Endothelial cell (in vitro differentiated cells): ENCODE data around the gene GARIN3. TPM values are rescaled to one million over a fixed set of nuclear protein-coding genes. Genes with fewer than 3 reads are reported as not detected.

ENCODE experiments used
- DNase-seq: peaks from one replicate; pipeline ENCODE4 v3.0.0; 2021; ENCODE audit warnings: low spot score
- H3K27ac Mint-ChIP-seq: one replicate; pipeline ENCODE4 v1.8.0; 2021; ENCODE audit warnings: mixed read lengths, inconsistent platforms; ENCODE audit not compliant: unreplicated experiment
- H3K27me3 Mint-ChIP-seq: one replicate; pipeline ENCODE4 v1.8.0; 2021; ENCODE audit warnings: mild to moderate bottlenecking, moderate library complexity, mixed read lengths, inconsistent platforms; ENCODE audit not compliant: unreplicated experiment
- H3K36me3 Mint-ChIP-seq: one replicate; pipeline ENCODE4 v1.8.0; 2021; ENCODE audit warnings: mild to moderate bottlenecking, low read depth, mixed read lengths, inconsistent platforms; ENCODE audit not compliant: unreplicated experiment
- H3K4me1 Mint-ChIP-seq: one replicate; pipeline ENCODE4 v1.8.0; 2021; ENCODE audit warnings: mild to moderate bottlenecking, mixed read lengths, inconsistent platforms; ENCODE audit not compliant: unreplicated experiment
- H3K4me3 Mint-ChIP-seq: one replicate; pipeline ENCODE4 v1.8.0; 2021; ENCODE audit warnings: mild to moderate bottlenecking, mixed read lengths, inconsistent platforms; ENCODE audit not compliant: unreplicated experiment
- H3K9me3 Mint-ChIP-seq: one replicate; pipeline ENCODE4 v1.8.0; 2021; ENCODE audit warnings: mixed read lengths, inconsistent platforms; ENCODE audit not compliant: unreplicated experiment
- total RNA-seq: library from RNA; stranded (reverse); fragmentation: NEBNext Ultra II Directional; extraction: Animal tissue kit (Norgen Biotek cat#: 25700); gene quantifications from one replicate; pipeline ENCODE4 v1.2.1, GENCODE V29; 2021; ENCODE audit not compliant: unreplicated experiment
- TF ChIP-seq, protein P1 (sequence below): fragments of 200-600 bp; sonication (generic); IDR thresholded peaks from one replicate; pipeline ENCODE4 v1.5.0; 2021; ENCODE audit warnings: antibody characterized with exemption; ENCODE audit not compliant: unreplicated experiment

GARIN3 gene
- total RNA-seq, 1 donor from 2014 or later = not detected

GRCh38 chr5:157116483-157116954, 49.5 kb downstream of the GARIN3 start:
- no peak for DNase-seq
- TF ChIP-seq, protein P1, sequence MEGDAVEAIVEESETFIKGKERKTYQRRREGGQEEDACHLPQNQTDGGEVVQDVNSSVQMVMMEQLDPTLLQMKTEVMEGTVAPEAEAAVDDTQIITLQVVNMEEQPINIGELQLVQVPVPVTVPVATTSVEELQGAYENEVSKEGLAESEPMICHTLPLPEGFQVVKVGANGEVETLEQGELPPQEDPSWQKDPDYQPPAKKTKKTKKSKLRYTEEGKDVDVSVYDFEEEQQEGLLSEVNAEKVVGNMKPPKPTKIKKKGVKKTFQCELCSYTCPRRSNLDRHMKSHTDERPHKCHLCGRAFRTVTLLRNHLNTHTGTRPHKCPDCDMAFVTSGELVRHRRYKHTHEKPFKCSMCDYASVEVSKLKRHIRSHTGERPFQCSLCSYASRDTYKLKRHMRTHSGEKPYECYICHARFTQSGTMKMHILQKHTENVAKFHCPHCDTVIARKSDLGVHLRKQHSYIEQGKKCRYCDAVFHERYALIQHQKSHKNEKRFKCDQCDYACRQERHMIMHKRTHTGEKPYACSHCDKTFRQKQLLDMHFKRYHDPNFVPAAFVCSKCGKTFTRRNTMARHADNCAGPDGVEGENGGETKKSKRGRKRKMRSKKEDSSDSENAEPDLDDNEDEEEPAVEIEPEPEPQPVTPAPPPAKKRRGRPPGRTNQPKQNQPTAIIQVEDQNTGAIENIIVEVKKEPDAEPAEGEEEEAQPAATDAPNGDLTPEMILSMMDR = no peak
- no peak overlapping the region for H3K27ac Mint-ChIP-seq
- H3K9me3 Mint-ChIP-seq = no peaks in the 10 kb centered on the region
- peaks cover 3% of the 10 kb centered on the region for H3K27me3 Mint-ChIP-seq
- H3K4me3 Mint-ChIP-seq = no peak overlapping the region
- H3K36me3 Mint-ChIP-seq = no peaks in the 10 kb centered on the region
- no peaks in the 10 kb centered on the region for H3K4me1 Mint-ChIP-seq

DNA sequence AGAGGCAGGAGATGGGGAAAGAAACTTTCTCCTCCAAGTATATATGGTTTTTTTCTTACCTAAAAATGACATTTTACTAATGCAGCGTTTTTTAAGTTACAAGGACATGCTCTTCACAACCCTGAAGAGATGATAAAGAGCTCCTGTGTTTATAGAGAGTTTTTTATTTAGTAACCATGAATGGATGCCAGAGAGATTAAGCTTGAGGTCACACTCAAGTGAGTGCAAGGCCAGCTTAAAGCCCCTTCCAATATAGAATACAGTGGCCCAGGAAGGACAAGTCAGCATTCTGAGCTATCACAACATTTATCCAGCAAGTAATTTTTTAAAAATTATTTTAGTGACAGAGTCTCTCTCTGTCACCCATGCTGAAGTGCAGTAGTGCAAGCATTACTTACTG, 50.6 kb downstream of the GARIN3 start:
- no peak overlapping the region for H3K4me3 Mint-ChIP-seq
- no peaks in the 10 kb centered on the region for H3K27me3 Mint-ChIP-seq
- no peaks in the 10 kb centered on the region for H3K36me3 Mint-ChIP-seq
- H3K9me3 Mint-ChIP-seq = no peaks in the 10 kb centered on the region
- no peak overlapping the region for H3K27ac Mint-ChIP-seq
- no peak for DNase-seq
- TF ChIP-seq, protein P1 = no peak
- H3K4me1 Mint-ChIP-seq = no peaks in the 10 kb centered on the region

DNA sequence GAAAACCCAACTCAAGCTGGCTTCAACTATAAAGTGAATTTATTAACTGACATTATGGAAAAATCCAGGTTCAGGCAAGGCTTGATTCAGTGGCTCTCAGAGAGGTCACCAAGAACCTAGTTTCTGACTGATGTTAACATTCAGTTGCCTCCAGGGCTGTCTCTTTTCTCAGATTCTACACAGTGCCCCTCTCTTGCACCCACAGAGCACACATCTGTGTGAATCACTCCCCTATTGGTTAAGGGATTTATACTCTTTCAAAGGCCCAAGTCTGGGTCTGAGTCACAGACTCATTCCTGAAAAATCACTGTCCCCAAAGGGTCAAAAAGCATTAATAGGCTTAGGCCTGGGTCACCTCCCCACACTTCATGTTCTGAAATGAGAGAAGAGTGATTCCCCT, 51.1 kb downstream of the GARIN3 start:
- H3K27ac Mint-ChIP-seq = no peak overlapping the region
- no peak for DNase-seq
- H3K9me3 Mint-ChIP-seq = no peaks in the 10 kb centered on the region
- TF ChIP-seq, protein P1 = no peak
- H3K4me3 Mint-ChIP-seq = no peak overlapping the region
- H3K4me1 Mint-ChIP-seq = no peaks in the 10 kb centered on the region
- no peaks in the 10 kb centered on the region for H3K27me3 Mint-ChIP-seq
- no peaks in the 10 kb centered on the region for H3K36me3 Mint-ChIP-seq

- DNase-seq = no peak
- peaks cover 2% of the 10 kb centered on the region for H3K27me3 Mint-ChIP-seq
- H3K4me3 Mint-ChIP-seq = no peak overlapping the region
- no peaks in the 10 kb centered on the region for H3K36me3 Mint-ChIP-seq
- no peak overlapping the region for H3K27ac Mint-ChIP-seq
- peaks cover 7% of the 10 kb centered on the region for H3K4me1 Mint-ChIP-seq
- H3K9me3 Mint-ChIP-seq = no peaks in the 10 kb centered on the region
- TF ChIP-seq, protein P1 = no peak
Observed at GRCh38 chr5:157113002-157113401, 53.1 kb downstream of the GARIN3 start.

Other genes starting within 250 kb of the GARIN3 start
- not detected for gene TIMD4, start 203.0 kb downstream of the GARIN3 start, total RNA-seq
- gene HAVCR1, start 107.1 kb downstream of the GARIN3 start, total RNA-seq = not detected
- gene HAVCR2, start 57.2 kb downstream of the GARIN3 start, total RNA-seq = 0.15 TPM
- gene MED7, start 23.4 kb downstream of the GARIN3 start, total RNA-seq = 9.5 TPM
- gene ITK, start 14.6 kb upstream of the GARIN3 start, total RNA-seq = not detected
- 42.9 TPM for gene CYFIP2, start 99.9 kb upstream of the GARIN3 start, total RNA-seq